Osteocyte (in vitro differentiated cells): ENCODE measurements around the gene AKAP11. TPM values are rescaled to one million over a fixed set of nuclear protein-coding genes. Genes with fewer than 3 reads are reported as not detected.
A peak's percentile ranks its signal among the peaks of the same experiment; 100 is the strongest.
"Not testable (repeated sequence)": the region's sequence is repeated elsewhere in the genome, so short reads cannot be mapped to it uniquely, and the experiment has no call there.

ENCODE experiments used
- DNase-seq: peaks from one replicate; pipeline ENCODE4 v3.0.0; 2021; ENCODE audit warnings: mixed read lengths; ENCODE audit not compliant: unreplicated experiment; ENCODE audit errors: extremely low spot score
- H3K27ac Mint-ChIP-seq: one replicate; pipeline ENCODE4 v1.8.0; 2021; ENCODE audit warnings: mild to moderate bottlenecking, mixed read lengths; ENCODE audit not compliant: unreplicated experiment
- H3K27me3 Mint-ChIP-seq: one replicate; pipeline ENCODE4 v1.8.0; 2021; ENCODE audit warnings: mixed read lengths; ENCODE audit not compliant: unreplicated experiment
- H3K36me3 Mint-ChIP-seq: one replicate; pipeline ENCODE4 v1.8.0; 2021; ENCODE audit warnings: mixed read lengths; ENCODE audit not compliant: unreplicated experiment
- H3K4me1 Mint-ChIP-seq: one replicate; pipeline ENCODE4 v1.8.0; 2021; ENCODE audit warnings: mixed read lengths; ENCODE audit not compliant: unreplicated experiment
- H3K4me3 Mint-ChIP-seq: one replicate; pipeline ENCODE4 v1.8.0; 2021; ENCODE audit warnings: mild to moderate bottlenecking, moderate library complexity, mixed read lengths; ENCODE audit not compliant: unreplicated experiment
- H3K9me3 Mint-ChIP-seq: one replicate; pipeline ENCODE4 v1.8.0; 2021; ENCODE audit warnings: mixed read lengths; ENCODE audit not compliant: unreplicated experiment
- CTCF ChIP-seq: fragments of 200-600 bp; sonication (generic); IDR thresholded peaks from 2 replicates; pipeline ENCODE4 v1.5.0; 2021; ENCODE audit warnings: antibody characterized with exemption, mild to moderate bottlenecking, moderate library complexity
- long read RNA-seq: library from polyadenylated mRNA; unstranded; transcript quantifications from one replicate; pipeline ENCODE4 v2.0.0, GENCODE V29; 2021
- total RNA-seq: library from RNA; stranded (reverse); gene quantifications from 2 replicates; pipeline ENCODE4 v1.2.1, GENCODE V29; 2021

Gene AKAP11, protein sequence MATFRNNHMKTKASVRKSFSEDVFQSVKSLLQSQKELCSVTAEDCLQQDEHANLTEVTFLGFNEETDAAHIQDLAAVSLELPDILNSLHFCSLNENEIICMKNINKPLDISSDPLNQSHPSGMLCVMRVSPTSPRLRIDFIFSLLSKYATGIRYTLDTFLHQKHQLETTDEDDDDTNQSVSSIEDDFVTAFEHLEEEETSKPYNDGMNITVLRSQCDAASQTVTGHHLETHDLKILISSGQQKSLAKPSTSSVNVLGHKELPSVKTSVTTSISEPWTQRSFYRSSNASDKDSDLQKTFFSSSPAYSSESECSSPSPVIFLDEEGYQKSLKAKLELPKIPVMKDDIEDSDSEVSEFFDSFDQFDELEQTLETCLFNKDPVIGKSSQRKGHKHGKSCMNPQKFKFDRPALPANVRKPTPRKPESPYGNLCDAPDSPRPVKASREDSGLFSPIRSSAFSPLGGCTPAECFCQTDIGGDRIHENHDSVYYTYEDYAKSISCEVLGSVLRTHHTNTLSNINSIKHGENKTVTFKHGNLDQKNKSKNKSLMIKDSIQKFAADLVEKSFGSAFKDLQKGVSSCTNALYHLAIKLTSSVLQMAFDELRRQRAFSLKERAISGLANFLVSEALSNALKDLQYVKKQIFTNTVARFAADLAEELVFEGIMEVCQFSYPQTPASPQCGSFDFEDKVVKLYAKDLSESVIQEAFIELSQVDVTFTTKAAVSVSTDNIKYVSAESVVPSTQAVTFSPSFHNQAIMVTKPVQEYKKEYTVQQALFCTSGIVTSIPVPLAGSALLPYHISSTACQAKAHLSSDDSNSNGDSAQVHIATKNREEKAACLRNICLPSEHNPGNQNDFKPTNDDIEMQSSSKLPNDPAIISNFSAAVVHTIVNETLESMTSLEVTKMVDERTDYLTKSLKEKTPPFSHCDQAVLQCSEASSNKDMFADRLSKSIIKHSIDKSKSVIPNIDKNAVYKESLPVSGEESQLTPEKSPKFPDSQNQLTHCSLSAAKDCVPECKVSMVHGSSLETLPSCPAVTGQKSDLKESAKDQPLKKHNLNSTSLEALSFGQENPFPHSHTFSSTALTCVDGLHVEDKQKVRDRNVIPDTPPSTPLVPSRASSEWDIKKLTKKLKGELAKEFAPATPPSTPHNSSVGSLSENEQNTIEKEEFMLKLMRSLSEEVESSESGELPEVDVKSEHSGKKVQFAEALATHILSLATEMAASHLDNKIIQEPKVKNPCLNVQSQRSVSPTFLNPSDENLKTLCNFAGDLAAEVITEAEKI (N-terminal part only)
- 34.8 and 37.3 TPM in 2 replicates for total RNA-seq
- long read RNA-seq, partial matches to known transcripts = 49 of 83 reads
- long read RNA-seq, other reads (novel, unspliced or antisense) = 34 of 83 reads

DNA sequence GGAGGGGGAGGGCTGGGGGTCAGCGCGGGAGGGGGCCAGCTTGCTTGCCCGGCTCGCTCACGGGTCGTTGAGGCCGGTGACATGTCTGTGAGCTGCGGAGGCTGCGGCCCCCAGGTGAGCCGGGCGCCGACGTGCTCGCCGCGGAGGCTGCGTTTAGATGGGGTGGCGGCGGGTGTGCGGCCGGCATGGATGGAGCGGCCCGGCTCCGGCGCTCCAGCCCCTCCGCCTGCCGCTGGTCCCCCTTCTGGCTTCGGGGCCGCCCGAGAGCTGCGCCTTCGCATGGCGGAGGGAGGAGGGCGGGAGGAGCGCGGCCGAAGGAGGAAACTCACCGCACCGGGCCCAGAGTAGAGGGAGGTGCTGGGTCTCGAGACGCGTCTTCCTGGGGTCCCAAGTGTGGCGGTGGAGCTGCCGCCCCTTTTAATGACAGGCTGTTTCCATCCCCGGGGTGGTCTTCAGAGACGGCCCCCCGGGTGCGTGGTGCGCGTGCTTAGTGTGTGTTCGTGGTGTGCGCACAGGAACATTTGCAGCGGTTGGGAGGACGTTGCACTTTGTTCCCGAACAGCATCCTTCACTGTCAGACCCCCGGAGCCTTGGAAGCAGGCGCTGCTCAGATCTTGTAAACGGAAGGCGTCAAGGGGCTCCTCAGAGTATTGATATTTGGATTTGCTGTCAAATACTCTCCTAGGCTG is at the start of gene AKAP11:
Gene AKAP11 (plus strand): TSS at position 38 of the 689 bp plus-strand sequence. CDS start 14,197 bp downstream, outside the sequence.
- Mint-ChIP-seq H3K27me3 (no peaks in the 10 kb centered on the region), H3K9me3 (peaks cover 13% of the 10 kb centered on the region), H3K27ac (peak within 1 kb of the TSS; percentile 96), H3K4me3 (peak within 1 kb of the TSS; percentile 98), H3K36me3 (no peaks in the 10 kb centered on the region), H3K4me1 (peaks cover 27% of the 10 kb centered on the region)
- peak; percentile 87 for DNase-seq
- TF ChIP-seq CTCF = no peak

GRCh38 chr13:42223681-42224080 is 48.3 kb upstream of the AKAP11 start:
- H3K27ac Mint-ChIP-seq = no peak overlapping the region
- no peak overlapping the region for H3K4me3 Mint-ChIP-seq
- peaks cover 11% of the 10 kb centered on the region for H3K4me1 Mint-ChIP-seq
- H3K36me3 Mint-ChIP-seq = peaks cover 28% of the 10 kb centered on the region
- H3K27me3 Mint-ChIP-seq = no peaks in the 10 kb centered on the region
- TF ChIP-seq CTCF = no peak
- H3K9me3 Mint-ChIP-seq = no peaks in the 10 kb centered on the region
- DNase-seq = no peak

- H3K4me1 Mint-ChIP-seq = peaks cover 22% of the 10 kb centered on the region
- no peak for TF ChIP-seq CTCF
- H3K27ac Mint-ChIP-seq = no peak overlapping the region
- H3K36me3 Mint-ChIP-seq = peaks cover 26% of the 10 kb centered on the region
- no peak for DNase-seq
- H3K27me3 Mint-ChIP-seq = no peaks in the 10 kb centered on the region
- H3K9me3 Mint-ChIP-seq = no peaks in the 10 kb centered on the region
- H3K4me3 Mint-ChIP-seq = no peak overlapping the region
These were observed 46.9 kb upstream of the AKAP11 start for GRCh38 chr13:42225051-42225450.

DNA sequence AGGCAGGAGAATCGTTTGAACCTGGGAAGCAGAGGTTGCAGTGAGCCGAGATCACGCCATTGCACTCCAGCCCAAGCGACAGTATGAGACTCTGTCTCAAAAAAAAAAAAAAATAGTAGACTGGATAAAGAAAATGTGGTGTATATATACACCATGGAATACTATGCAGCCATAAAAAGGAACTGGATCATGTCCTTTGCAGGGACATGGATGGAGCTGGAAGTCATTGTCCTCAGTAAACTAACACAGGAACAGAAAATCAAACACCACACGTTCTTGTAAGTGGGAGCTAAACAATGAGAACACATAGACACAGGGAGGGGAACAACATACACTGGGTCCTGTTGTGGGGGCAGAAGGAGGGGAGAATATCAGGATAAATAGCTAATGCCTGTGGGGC is 45.2 kb upstream of the AKAP11 start:
- Mint-ChIP-seq H3K36me3 (peaks cover 26% of the 10 kb centered on the region), H3K4me1 (peaks cover 22% of the 10 kb centered on the region)
- H3K27ac Mint-ChIP-seq, DNase-seq, H3K9me3 Mint-ChIP-seq, H3K4me3 Mint-ChIP-seq, H3K27me3 Mint-ChIP-seq: not testable (repeated sequence)

- no peak for DNase-seq
- no peak overlapping the region for H3K4me3 Mint-ChIP-seq
- no peaks in the 10 kb centered on the region for H3K9me3 Mint-ChIP-seq
- H3K36me3 Mint-ChIP-seq = peaks cover 33% of the 10 kb centered on the region
- H3K27ac Mint-ChIP-seq = peak overlapping the region; percentile 72
- H3K27me3 Mint-ChIP-seq = no peaks in the 10 kb centered on the region
- TF ChIP-seq CTCF = no peak
- H3K4me1 Mint-ChIP-seq = peaks cover 22% of the 10 kb centered on the region
These were observed 43.4 kb upstream of the AKAP11 start for GRCh38 chr13:42228527-42228926.
